K562 (cell line): Measurements from ENCODE around the gene MALRD1. TPM values are rescaled to one million over a fixed set of nuclear protein-coding genes. Genes with fewer than 3 reads are reported as not detected.

Source experiments
- ATAC-seq: fragments of 200-7000 bp; cut with Tn5 transposase; 3 replicates; pipeline ENCODE4 v1.9.1; 2020; ENCODE audit warnings: moderate library complexity
- BruUV-seq: library from RNA; stranded (reverse); fragments of 400-500 nt; replicated peaks from 2 replicates; lab custom pipeline; 2021; lab: Mats Ljungman, UMichigan
- CTCF ChIA-PET: fragments of 300-600 bp; formaldehyde crosslinking; extraction: SDS; loops from one replicate; lab custom pipeline; 2021; ENCODE audit warnings: low intra/inter-chr PET ratio; lab: Yijun Ruan, JAX
- POLR2A ChIA-PET: fragments of 300-600, 350-650 bp; sonication (Branson Sonifier 250); formaldehyde crosslinking; extraction: SDS; loops from one replicate; lab custom pipeline; 2021; ENCODE audit warnings: antibody characterized with exemption, inconsistent platforms; lab: Yijun Ruan, JAX
- DNase-seq, 4 experiments: peaks; one replicate each; pipeline versions ENCODE4 v3.0.0 to v3.0.0-alpha.2; 2011 to 2018; ENCODE audit warnings: low spot score in 3 of 4, mixed read lengths in 3 of 4; ENCODE audit errors: extremely low read depth in 1 of 4
- FAIRE-seq: peaks from 2 replicates; lab custom pipeline; 2011; peaks lifted over from hg19 to GRCh38; lab: Jason Lieb, UNC
- H2AFZ ChIP-seq: 2 replicates; pipeline ENCODE4 v1.6.0; 2011; ENCODE audit warnings: low read depth, low read length, control low read depth, inconsistent platforms
- H3K27ac ChIP-seq: fragments of 200-600 bp; 3 replicates; pipeline ENCODE4 v1.8.0; 2011; ENCODE audit warnings: low read depth, mild to moderate bottlenecking, control low read depth, inconsistent platforms, low read length, moderate library complexity, mixed read lengths; ENCODE audit errors: extremely low read depth
- H3K27me3 ChIP-seq, 2 experiments: fragments of 300-600 bp in 1 of 2; 2 replicates in 1 of 2; 3 replicates in 1 of 2; pipeline versions ENCODE4 v1.6.0 to v1.8.0; 2011; ENCODE audit warnings: inconsistent platforms in 2 of 2, low read length in 2 of 2, mild to moderate bottlenecking in 1 of 2, mixed read lengths in 1 of 2, moderate library complexity in 1 of 2; ENCODE audit not compliant: control insufficient read depth in 2 of 2, insufficient read depth in 2 of 2
- H3K36me3 ChIP-seq: fragments of 300-600 bp; 3 replicates; pipeline ENCODE4 v1.8.0; 2011; ENCODE audit warnings: mild to moderate bottlenecking, low read length, inconsistent platforms; ENCODE audit not compliant: control insufficient read depth, insufficient read depth
- H3K4me1 ChIP-seq, 2 experiments: fragments of 200-600 bp in 1 of 2; replicated peaks in 1 of 2; 2 replicates in 1 of 2; 3 replicates in 1 of 2; pipeline versions ENCODE4 v1.5.1 to v1.8.0; 2011; ENCODE audit warnings: inconsistent platforms in 2 of 2, low read length in 2 of 2, mild to moderate bottlenecking in 1 of 2, mixed read lengths in 1 of 2, moderate library complexity in 1 of 2; ENCODE audit not compliant: control insufficient read depth in 2 of 2, insufficient read depth in 2 of 2
- H3K4me2 ChIP-seq: 2 replicates; pipeline ENCODE4 v1.6.1; 2011; ENCODE audit warnings: low read length, control low read depth, inconsistent platforms, mixed read lengths; ENCODE audit not compliant: insufficient read depth
- H3K4me3 ChIP-seq: fragments of 200-600 bp; sonication (generic), shearing (Covaris generic); 2 replicates; pipeline ENCODE4 v1.5.1; 2016; ENCODE audit warnings: control low read depth, inconsistent platforms
- H3K79me2 ChIP-seq: fragments of 200-600 bp; 3 replicates; pipeline ENCODE4 v1.8.0; 2011; ENCODE audit warnings: low read length, inconsistent platforms; ENCODE audit not compliant: control insufficient read depth, insufficient read depth
- H3K9ac ChIP-seq, 2 experiments: 2 replicates each; pipeline versions ENCODE4 v1.6.0 to v1.6.1; 2011; ENCODE audit warnings: low read depth in 2 of 2, low read length in 2 of 2, control low read depth in 1 of 2, inconsistent platforms in 1 of 2, mild to moderate bottlenecking in 1 of 2, mixed read lengths in 1 of 2; ENCODE audit not compliant: insufficient read depth in 1 of 2
- H3K9me1 ChIP-seq: one replicate; pipeline ENCODE4 v1.6.0; 2011; ENCODE audit warnings: inconsistent platforms, mild to moderate bottlenecking, low read length, moderate library complexity; ENCODE audit not compliant: control insufficient read depth, insufficient read depth
- H3K9me3 ChIP-seq: replicated peaks from 2 replicates; pipeline ENCODE4 v1.5.1; 2011; ENCODE audit warnings: low read depth, low read length, inconsistent platforms; ENCODE audit not compliant: control insufficient read depth, insufficient read depth
- H4K20me1 ChIP-seq: replicated peaks from 2 replicates; pipeline ENCODE4 v1.6.1; 2011; ENCODE audit warnings: low read length, inconsistent platforms, mixed read lengths; ENCODE audit not compliant: control insufficient read depth, insufficient read depth
- ATF6 ChIP-seq: sonication (generic); formaldehyde crosslinking; IDR thresholded peaks from 2 replicates; pipeline ENCODE4 v1.4.0; 2020; ENCODE audit warnings: mild to moderate bottlenecking, missing genetic modification reagents
- ETV1 ChIP-seq: fragments of 450-650 bp; conservative IDR thresholded peaks from 2 replicates; pipeline ENCODE4 v1.6.1; 2016; ENCODE audit warnings: missing genetic modification characterization, control low read depth, low read depth, missing compliant biosample characterization
- JUND ChIP-seq, 2 experiments: IDR thresholded peaks; 2 replicates in 1 of 2; 3 replicates in 1 of 2; pipeline ENCODE4 v1.6.1; 2011; ENCODE audit warnings: borderline replicate concordance in 2 of 2, low read depth in 2 of 2, low read length in 2 of 2, improper control_type of control experiment in 1 of 2, missing biosample characterization in 1 of 2, missing genetic modification characterization in 1 of 2, missing genetic modification reagents in 1 of 2
- MCM2 ChIP-seq: fragments of 450-650 bp; IDR thresholded peaks from 2 replicates; pipeline ENCODE4 v1.6.1; 2017; ENCODE audit warnings: low read depth, mild to moderate bottlenecking
- POU5F1 ChIP-seq: fragments of 150-350 bp; IDR thresholded peaks from 2 replicates; pipeline ENCODE4 v1.6.1; 2014; ENCODE audit warnings: borderline replicate concordance, low read length, low read depth, mild to moderate bottlenecking; ENCODE audit not compliant: partially characterized antibody
- PURB ChIP-seq: sonication (generic); formaldehyde crosslinking; IDR thresholded peaks from 2 replicates; pipeline ENCODE4 v1.9.0; 2021; ENCODE audit warnings: low read depth, mild to moderate bottlenecking, missing genetic modification reagents
- RBM25 ChIP-seq: fragments of 200-400 bp; formaldehyde crosslinking; IDR thresholded peaks from 2 replicates; pipeline ENCODE4 v1.6.1; 2018; ENCODE audit warnings: low read length, low read depth, moderate library complexity; ENCODE audit not compliant: severe bottlenecking
- SFPQ ChIP-seq: fragments of 200-400 bp; formaldehyde crosslinking; IDR thresholded peaks from 2 replicates; pipeline ENCODE4 v1.6.1; 2017; ENCODE audit warnings: mild to moderate bottlenecking, low read depth, low read length, moderate library complexity
- ZBTB7A ChIP-seq: IDR thresholded peaks from 2 replicates; pipeline ENCODE4 v1.6.1; 2011; ENCODE audit warnings: low read depth, mild to moderate bottlenecking, low read length, moderate library complexity, borderline replicate concordance; ENCODE audit not compliant: control insufficient read depth
- ZNF174 ChIP-seq: fragments of 250-450 bp; sonication (Bioruptor Pico); IDR thresholded peaks from 2 replicates; pipeline ENCODE4 v1.4.0; 2020; ENCODE audit warnings: mild to moderate bottlenecking
- WGBS: fragments of 100-300 bp; shearing (Covaris generic); methylation state at CpG from one replicate; pipeline ENCODE4 v1.1.6; 2016; ENCODE audit warnings: low coverage, mixed read lengths; ENCODE audit not compliant: insufficient coverage; ENCODE audit errors: missing lambda C conversion rate; 5-methylcytosine and 5-hydroxymethylcytosine counted together
- in situ Hi-C: fragments of 300-500 bp; cut with MboI; formaldehyde crosslinking; loops from 4 replicates; pipeline ENCODE4 v1.15.0; 2018; ENCODE audit warnings: inconsistent platforms, mixed read lengths
- intact Hi-C: fragments of 100-400 bp; cut with micrococcal nuclease; formaldehyde crosslinking; loops from 2 replicates; pipeline ENCODE4 v1.14.2; 2022
- polyA plus RNA-seq, 8 experiments: library from polyadenylated mRNA; depleted of rRNA in 4 of 8; stranded (reverse) in 5 of 8; unstranded in 3 of 8; fragments of >200 nt; fragmentation: Nextera tagmentation in 2 of 8; fragmentation: Illumina TruSeq in 1 of 8; extraction: Ambion mirVana in 2 of 8; extraction: Trizol in 1 of 8; gene quantifications; 2 replicates each; pipeline versions ENCODE4 v1.2.1 to v1.2.3, GENCODE V29; 2011 to 2014; ENCODE audit warnings: inconsistent platforms in 1 of 8, missing spikeins in 1 of 8
- total RNA-seq, 7 experiments: library from RNA; depleted of rRNA in 6 of 7; stranded (reverse); fragments of >200 nt in 6 of 7; fragmentation: Illumina TruSeq in 2 of 7; extraction: Trizol in 2 of 7; gene quantifications; 2 replicates each; pipeline versions ENCODE4 v1.2.1 to v1.2.3, GENCODE V29; 2011 to 2021; ENCODE audit warnings: low replicate concordance in 1 of 7
- TF ChIP-seq, protein P1 (sequence below), 2 experiments: IDR thresholded peaks; 2 replicates each; pipeline ENCODE4 v1.6.1; 2012; ENCODE audit warnings: improper control_type of control experiment in 2 of 2, low read depth in 2 of 2, low read length in 2 of 2, borderline replicate concordance in 1 of 2
- TF ChIP-seq, protein P2 (sequence below): fragments of 450-650 bp; IDR thresholded peaks from one replicate; pipeline ENCODE4 v1.6.1; 2018; ENCODE audit warnings: mild to moderate bottlenecking, moderate library complexity; ENCODE audit not compliant: partially characterized antibody

The MALRD1 gene
- total and polyA plus RNA-seq, 9 of the 15 experiments (the other 6 are each of a cell fraction or from before 2014, with no cell fraction given), result not detected

- no peak overlapping the region for H3K4me3 ChIP-seq
- H3K4me2 ChIP-seq, result no peak overlapping the region
- no peaks in the 10 kb centered on the region for H3K4me1 ChIP-seq
- intact Hi-C loops, result no loop called here
- no peak overlapping the region for H3K27ac ChIP-seq
- H3K9me1 ChIP-seq, result no peaks in the 10 kb centered on the region
- no peak overlapping the region for H2AFZ ChIP-seq
- no peaks in the 10 kb centered on the region for H3K36me3 ChIP-seq
- H4K20me1 ChIP-seq, result no peaks in the 10 kb centered on the region
- in situ Hi-C loops, result no loop called here
- CTCF ChIA-PET, result no interaction called here
- H3K27me3 ChIP-seq, result no peaks in the 10 kb centered on the region
- no peak for FAIRE-seq
- POLR2A ChIA-PET, result no interaction called here
- no peak overlapping the region for H3K9ac ChIP-seq
- no peak for ATAC-seq
- no peaks in the 10 kb centered on the region for H3K9me3 ChIP-seq
- no peak for DNase-seq
- no peaks in the 10 kb centered on the region for H3K79me2 ChIP-seq
- 0% methylated on average over 5 of the region's 5 CpGs for WGBS
- no TSS peak for BruUV-seq
- TF ChIP-seq, protein P1, sequence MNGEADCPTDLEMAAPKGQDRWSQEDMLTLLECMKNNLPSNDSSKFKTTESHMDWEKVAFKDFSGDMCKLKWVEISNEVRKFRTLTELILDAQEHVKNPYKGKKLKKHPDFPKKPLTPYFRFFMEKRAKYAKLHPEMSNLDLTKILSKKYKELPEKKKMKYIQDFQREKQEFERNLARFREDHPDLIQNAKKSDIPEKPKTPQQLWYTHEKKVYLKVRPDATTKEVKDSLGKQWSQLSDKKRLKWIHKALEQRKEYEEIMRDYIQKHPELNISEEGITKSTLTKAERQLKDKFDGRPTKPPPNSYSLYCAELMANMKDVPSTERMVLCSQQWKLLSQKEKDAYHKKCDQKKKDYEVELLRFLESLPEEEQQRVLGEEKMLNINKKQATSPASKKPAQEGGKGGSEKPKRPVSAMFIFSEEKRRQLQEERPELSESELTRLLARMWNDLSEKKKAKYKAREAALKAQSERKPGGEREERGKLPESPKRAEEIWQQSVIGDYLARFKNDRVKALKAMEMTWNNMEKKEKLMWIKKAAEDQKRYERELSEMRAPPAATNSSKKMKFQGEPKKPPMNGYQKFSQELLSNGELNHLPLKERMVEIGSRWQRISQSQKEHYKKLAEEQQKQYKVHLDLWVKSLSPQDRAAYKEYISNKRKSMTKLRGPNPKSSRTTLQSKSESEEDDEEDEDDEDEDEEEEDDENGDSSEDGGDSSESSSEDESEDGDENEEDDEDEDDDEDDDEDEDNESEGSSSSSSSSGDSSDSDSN (IDR thresholded peaks at IDR 0.05; ENCODE audit: borderline replicate concordance in 1 of 2, low read depth in 2 of 2, low read length in 2 of 2), result no peak
- TF ChIP-seq ZBTB7A (no peak), JUND (IDR thresholded peaks at IDR 0.05; ENCODE audit: borderline replicate concordance, low read depth, low read length) (no peak), JUND (tag; IDR thresholded peaks at IDR 0.05; ENCODE audit: borderline replicate concordance, low read depth, low read length) (no peak), RBM25 (no peak), PURB (no peak), MCM2 (no peak), SFPQ (no peak), ATF6 (CRISPR knock-in tag) (no peak), POU5F1 (no peak), ZNF174 (CRISPR knock-in tag) (no peak), ETV1 (no peak)
- TF ChIP-seq, protein P2, sequence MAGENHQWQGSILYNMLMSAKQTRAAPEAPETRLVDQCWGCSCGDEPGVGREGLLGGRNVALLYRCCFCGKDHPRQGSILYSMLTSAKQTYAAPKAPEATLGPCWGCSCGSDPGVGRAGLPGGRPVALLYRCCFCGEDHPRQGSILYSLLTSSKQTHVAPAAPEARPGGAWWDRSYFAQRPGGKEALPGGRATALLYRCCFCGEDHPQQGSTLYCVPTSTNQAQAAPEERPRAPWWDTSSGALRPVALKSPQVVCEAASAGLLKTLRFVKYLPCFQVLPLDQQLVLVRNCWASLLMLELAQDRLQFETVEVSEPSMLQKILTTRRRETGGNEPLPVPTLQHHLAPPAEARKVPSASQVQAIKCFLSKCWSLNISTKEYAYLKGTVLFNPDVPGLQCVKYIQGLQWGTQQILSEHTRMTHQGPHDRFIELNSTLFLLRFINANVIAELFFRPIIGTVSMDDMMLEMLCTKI, result no peak
These were observed 619.5 kb downstream of the MALRD1 start for GRCh38 chr10:19668116-19668515.
